Adrenal gland (tissue), 12 donors: ENCODE data around the gene CDKN1A. TPM values are rescaled to one million over a fixed set of nuclear protein-coding genes. Genes with fewer than 3 reads are reported as not detected.

ENCODE experiments used
- polyA plus RNA-seq, 3 donors: library from polyadenylated mRNA; stranded (reverse); fragments of 200-250 nt in 2 of 3; fragments of 350-450 nt in 1 of 3; fragmentation: Illumina TruSeq in 1 of 3; extraction: RNeasy Lipid Tissue Mini Kit (QIAGEN cat#74804) in 1 of 3; gene quantifications; one replicate each; pipeline ENCODE4 v1.2.3, GENCODE V29; 2013 to 2014
- small RNA-seq, 2 donors: library from RNA; depleted of rRNA; stranded (forward); fragments of <200 nt; gene quantifications; one replicate each; pipeline ENCODE3, GENCODE V24; 2016
- total RNA-seq, 9 donors: library from RNA; depleted of rRNA in 4 of 9; stranded (reverse); fragments of >200 nt in 4 of 9; fragments of 120-200 nt in 1 of 9; fragmentation: NEBNext Ultra II Directional in 1 of 9; extraction: Animal tissue kit (Norgen Biotek cat#: 25700) in 1 of 9; gene quantifications; one replicate each; pipeline versions ENCODE4 v1.1.0 to v1.2.4, GENCODE V29; 2013 to 2023
- donor health status: healthy with polysubstance abuse.
- donor health status: Bipolar disorder and iron deficiency.
- donor health status: DM: yes; HTN: yes; CAD: no.
- donor health status: DM: no; HTN: no; CAD: no.
- donor health status: DM: no; HTN: no; CAD: no.
- donor health status: DM: yes; HTN: yes; CAD: no.

Gene CDKN1A
- total and polyA plus RNA-seq, 12 donors, result 18.8 to 154 (median 67.3) TPM

Small RNA genes lying within 50 kb of the gene (small RNA-seq; reads per million reads assigned to genes)
- gene RF00019 (0 reads per million in 2 donors), gene RNU1-88P (0.36 to 0.83 reads per million in 2 donors)

Other genes starting within 250 kb of the CDKN1A start
- not detected for gene PXT1, start 235.9 kb upstream of the CDKN1A start, total RNA-seq
- gene PXT1, start 235.9 kb upstream of the CDKN1A start, polyA plus RNA-seq, result not detected
- 10 to 100 TPM; 42.2 to 78.0 (median 57.2) TPM for gene KCTD20, start 235.7 kb upstream of the CDKN1A start, total RNA-seq
- gene KCTD20, start 235.7 kb upstream of the CDKN1A start, polyA plus RNA-seq, result 10 to 100 TPM; 15.3 to 66.6 (median 16.7) TPM
- gene STK38, start 131.2 kb upstream of the CDKN1A start, total RNA-seq, result 10 to 100 TPM in 7 of 9 donors, 1 to 10 TPM in 2; 7.4 to 21.3 (median 11.8) TPM
- 10 to 100 TPM; 13.9 to 17.8 (median 16.6) TPM for gene STK38, start 131.2 kb upstream of the CDKN1A start, polyA plus RNA-seq
- 100 to 1,000 TPM in 7 of 9 donors, 10 to 100 TPM in 2; 28.9 to 291 (median 139) TPM for gene SRSF3, start 84.4 kb upstream of the CDKN1A start, total RNA-seq
- 100 to 1,000 TPM in 1 of 3 donors, 10 to 100 TPM in 2; 87.8 to 290 (median 92.4) TPM for gene SRSF3, start 84.4 kb upstream of the CDKN1A start, polyA plus RNA-seq
- not detected for gene RAB44, start 19.1 kb downstream of the CDKN1A start, total RNA-seq
- under 1 TPM in 2 of 3 donors, not detected in 1; 0.03 to 0.16 TPM for gene RAB44, start 19.1 kb downstream of the CDKN1A start, polyA plus RNA-seq
- gene CPNE5, start 160.7 kb downstream of the CDKN1A start, total RNA-seq, result 1 to 10 TPM in 4 of 9 donors, under 1 TPM in 4, not detected in 1; 0.26 to 3.5 (median 0.95) TPM
- gene CPNE5, start 160.7 kb downstream of the CDKN1A start, polyA plus RNA-seq, result 1 to 10 TPM in 2 of 3 donors, under 1 TPM in 1; 0.71 to 2.2 (median 1.1) TPM
- gene PPIL1, start 196.1 kb downstream of the CDKN1A start, total RNA-seq, result 100 to 1,000 TPM in 2 of 9 donors, 10 to 100 TPM in 7; 36.4 to 138 (median 55.1) TPM
- 100 to 1,000 TPM in 1 of 3 donors, 10 to 100 TPM in 1, 1 to 10 TPM in 1; 8.2 to 134 (median 30.5) TPM for gene PPIL1, start 196.1 kb downstream of the CDKN1A start, polyA plus RNA-seq
- 100 to 1,000 TPM in 1 of 9 donors, 10 to 100 TPM in 8; 43.3 to 107 (median 87.9) TPM for gene C6orf89, start 207.2 kb downstream of the CDKN1A start, total RNA-seq
- 10 to 100 TPM; 17.5 to 67.3 (median 19.4) TPM for gene C6orf89, start 207.2 kb downstream of the CDKN1A start, polyA plus RNA-seq